Naive thymus-derived CD4-positive, alpha-beta T cell (primary cell): ENCODE results near the gene TLCD3B. TPM values are rescaled to one million over a fixed set of nuclear protein-coding genes. Genes with fewer than 3 reads are reported as not detected.

Experiments used
- ATAC-seq: fragments of 150-1000 bp; cut with Tn5 transposase; 2 replicates; pipeline ENCODE4 v1.10.0; 2021; ENCODE audit warnings: mild to moderate bottlenecking, moderate library complexity
- CTCF ChIA-PET: fragments of 350-600 bp; sonication (Branson Sonifier 250); formaldehyde crosslinking; loops from one replicate; lab custom pipeline; 2021; ENCODE audit warnings: antibody characterized with exemption; lab: Charles Lee
- POLR2A ChIA-PET: fragments of 350-600 bp; sonication (Branson Sonifier 250); formaldehyde crosslinking; loops from one replicate; lab custom pipeline; 2021; ENCODE audit warnings: antibody characterized with exemption, inconsistent platforms; lab: Charles Lee
- DNase-seq, 9 donors: peaks; one replicate each; pipeline versions ENCODE4 v3.0.0 to v3.0.0-alpha.2; 2020 to 2022; ENCODE audit warnings: mixed read lengths in 1 of 9
- H3K27ac ChIP-seq: one replicate; pipeline ENCODE4 v1.7.0; 2013; ENCODE audit warnings: mild to moderate bottlenecking, low read depth, low read length, moderate library complexity
- H3K27me3 ChIP-seq, 2 donors: one replicate each; pipeline ENCODE4 v1.7.0; 2013; ENCODE audit warnings: low read length in 2 of 2, mild to moderate bottlenecking in 2 of 2, moderate library complexity in 2 of 2; ENCODE audit not compliant: control insufficient read depth in 2 of 2, insufficient read depth in 2 of 2
- H3K36me3 ChIP-seq, 3 experiments: 1 replicate in 2 of 3; 2 replicates in 1 of 3; pipeline ENCODE4 v1.7.0; 2013; ENCODE audit warnings: low read length in 3 of 3, mild to moderate bottlenecking in 3 of 3, moderate library complexity in 1 of 3; ENCODE audit not compliant: insufficient read depth in 3 of 3, control insufficient read depth in 2 of 3
- H3K4me1 ChIP-seq, 2 donors: one replicate each; pipeline ENCODE4 v1.7.0; 2013; ENCODE audit warnings: low read length in 2 of 2, mild to moderate bottlenecking in 2 of 2, moderate library complexity in 1 of 2; ENCODE audit not compliant: control insufficient read depth in 2 of 2, insufficient read depth in 2 of 2
- H3K4me3 ChIP-seq: 2 replicates; pipeline ENCODE4 v1.7.0; 2013; ENCODE audit warnings: mild to moderate bottlenecking, low read length
- H3K9me3 ChIP-seq, 3 experiments: 1 replicate in 2 of 3; 2 replicates in 1 of 3; pipeline ENCODE4 v1.7.0; 2013; ENCODE audit warnings: low read length in 3 of 3; ENCODE audit not compliant: control insufficient read depth in 2 of 3
- H3K27ac Mint-ChIP-seq, 9 donors: one replicate each; pipeline ENCODE4 v1.8.0; 2020 to 2022; ENCODE audit warnings: mixed read lengths in 9 of 9, mild to moderate bottlenecking in 8 of 9, moderate library complexity in 5 of 9, inconsistent platforms in 2 of 9
- H3K27me3 Mint-ChIP-seq, 5 donors: one replicate each; pipeline ENCODE4 v1.8.0; 2021 to 2022; ENCODE audit warnings: mixed read lengths in 5 of 5, mild to moderate bottlenecking in 1 of 5
- H3K36me3 Mint-ChIP-seq, 5 donors: one replicate each; pipeline ENCODE4 v1.8.0; 2020 to 2022; ENCODE audit warnings: mixed read lengths in 5 of 5, mild to moderate bottlenecking in 3 of 5, inconsistent platforms in 1 of 5
- H3K4me1 Mint-ChIP-seq, 7 donors: one replicate each; pipeline ENCODE4 v1.8.0; 2020 to 2022; ENCODE audit warnings: mixed read lengths in 7 of 7, mild to moderate bottlenecking in 3 of 7, inconsistent platforms in 1 of 7
- H3K4me3 Mint-ChIP-seq, 10 donors: one replicate each; pipeline ENCODE4 v1.8.0; 2020 to 2022; ENCODE audit warnings: mild to moderate bottlenecking in 10 of 10, mixed read lengths in 10 of 10, moderate library complexity in 6 of 10, inconsistent platforms in 2 of 10
- H3K9me3 Mint-ChIP-seq, 11 donors: one replicate each; pipeline ENCODE4 v1.8.0; 2020 to 2022; ENCODE audit warnings: mixed read lengths in 11 of 11, mild to moderate bottlenecking in 4 of 11, inconsistent platforms in 1 of 11, moderate library complexity in 1 of 11
- intact Hi-C, 2 donors: fragments of 100-400 bp; cut with micrococcal nuclease; formaldehyde crosslinking; loops; one replicate each; pipeline ENCODE4 v1.15.1; 2023
- polyA plus RNA-seq, 2 donors: library from polyadenylated mRNA; unstranded; fragments of 300-500 nt; fragmentation: Illumina TruSeq; gene quantifications; one replicate each; pipeline ENCODE4 v1.2.3, GENCODE V29; 2021
- total RNA-seq, 6 experiments: library from RNA in 5 of 6; stranded (reverse) in 5 of 6; gene quantifications; 1 replicate in 5 of 6; 2 replicates in 1 of 6; pipeline ENCODE4 v1.2.3 and lab custom pipeline; 2021 to 2026

Gene TLCD3B
- total and polyA plus RNA-seq, 7 experiments from 2014 or later: 1.2 to 2.3 TPM; not detected in 5

GRCh38 chr16:29995324-29995910 is 35.7 kb downstream of the TLCD3B start, which contains the start of gene HIRIP3:
TSS of gene HIRIP3 (minus strand) at chr16:29995617. CDS start at chr16:29995605, 12 bp downstream.
- H3K36me3 ChIP-seq: peaks cover 0 to 57% (median 0%) of the 10 kb centered on the region in 3 experiments
- Mint-ChIP-seq H3K4me1 (peaks cover 24 to 53% (median 38%) of the 10 kb centered on the region in 7 donors), H3K9me3 (no peaks in the 10 kb centered on the region), H3K36me3 (peaks cover 0 to 27% (median 4%) of the 10 kb centered on the region in 5 donors), H3K4me3 (peak within 1 kb of the TSS; percentile 86 to 99 (median 98)), H3K27ac (peak within 1 kb of the TSS; percentile 93 to 99 (median 97)), H3K27me3 (no peaks in the 10 kb centered on the region)
- no peaks in the 10 kb centered on the region for H3K27me3 ChIP-seq
- H3K4me1 ChIP-seq: peaks cover 16 to 18% of the 10 kb centered on the region in 2 donors
- DNase-seq: peak; percentile 81 to 91 (median 88)
- POLR2A ChIA-PET: interaction anchor here (0.8 to 3.3 kb wide), 13 partner anchors 9 to 613 kb away, joined by 3 to 26 read pairs (median 6); partner anchors contain the start of genes CDIPT, KCTD13, KIF22 and TAOK2
- H3K27ac ChIP-seq: peak within 1 kb of the TSS; percentile 99
- peak; percentile 76 for ATAC-seq
- H3K9me3 ChIP-seq: no peaks in the 10 kb centered on the region
- CTCF ChIA-PET: no interaction called here
- peak within 1 kb of the TSS; percentile 100 for H3K4me3 ChIP-seq
- intact Hi-C loops: loop anchor here (1.0 to 10.0 kb wide), 5 partner anchors 33 to 1131 kb away; partner anchors contain the start of genes FBXL19 (in 1 of the 2), MAZ (in 1 of the 2), SH2B1 (in 1 of the 2) and TMEM219 (in 1 of the 2)

DNA sequence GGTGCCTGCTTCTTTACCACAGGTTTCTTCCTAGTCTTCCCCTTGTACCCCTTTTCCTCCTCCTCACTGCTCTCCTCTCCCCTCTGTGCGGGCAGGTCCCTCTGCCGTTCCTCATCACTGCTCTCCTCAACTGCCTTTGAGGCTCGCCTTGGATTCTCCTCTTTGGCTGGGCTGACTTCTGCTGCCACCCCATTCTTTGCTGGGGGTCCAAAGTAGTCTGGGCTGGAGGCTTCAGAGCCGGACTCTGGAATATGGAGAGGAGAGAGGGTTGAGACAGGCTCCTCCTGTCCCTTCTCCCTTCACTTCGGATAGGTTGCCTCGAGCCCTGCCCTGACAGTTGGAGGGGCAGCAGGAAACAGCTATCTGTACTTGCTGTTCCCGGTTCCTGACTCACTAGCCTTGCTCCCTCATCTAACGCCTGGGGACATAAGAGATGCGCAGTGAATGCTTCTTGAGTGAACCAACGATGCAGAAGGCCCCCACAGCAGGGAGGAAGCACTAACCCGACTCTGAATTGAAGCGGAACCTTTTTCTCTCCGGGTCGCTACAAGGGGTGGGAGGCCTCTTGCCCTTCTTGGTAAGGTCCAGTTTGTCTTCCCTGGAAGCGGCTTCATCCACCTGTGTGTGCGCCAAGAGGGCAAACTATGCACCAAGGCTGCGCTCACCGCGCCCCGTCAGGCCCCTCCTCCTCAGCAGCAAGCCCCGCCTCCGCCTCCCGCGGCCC is 36.3 kb downstream of the TLCD3B start:
- DNase-seq (peak in 1 of 9 donors; percentile 79), ATAC-seq (no peak)
- POLR2A ChIA-PET: interaction anchor here (0.8 to 3.3 kb wide), 12 partner anchors 8 to 293 kb away, joined by 3 to 26 read pairs (median 11); partner anchors contain the start of genes CDIPT, KCTD13, TAOK2 and TMEM219
- intact Hi-C loops: loop anchor here (1.0 to 10.0 kb wide), 5 partner anchors 32 to 1130 kb away; partner anchors contain the start of genes FBXL19 (in 1 of the 2), MAZ (in 1 of the 2), SH2B1 (in 1 of the 2) and TMEM219 (in 1 of the 2)
- H3K27me3 ChIP-seq: no peaks in the 10 kb centered on the region
- H3K36me3 ChIP-seq: peaks cover 0 to 58% (median 0%) of the 10 kb centered on the region in 3 experiments
- H3K36me3 Mint-ChIP-seq: peaks cover 0 to 27% (median 7%) of the 10 kb centered on the region in 5 donors
- H3K4me1 Mint-ChIP-seq: peaks cover 24 to 51% (median 37%) of the 10 kb centered on the region in 7 donors
- CTCF ChIA-PET: no interaction called here
- H3K27ac ChIP-seq: peak overlapping the region; percentile 99
- H3K4me1 ChIP-seq: peaks cover 16 to 18% of the 10 kb centered on the region in 2 donors
- no peaks in the 10 kb centered on the region for H3K9me3 ChIP-seq
- H3K27me3 Mint-ChIP-seq: no peaks in the 10 kb centered on the region
- H3K4me3 ChIP-seq: peak overlapping the region; percentile 100
- no peaks in the 10 kb centered on the region for H3K9me3 Mint-ChIP-seq
- peak overlapping the region; percentile 93 to 99 (median 97) for H3K27ac Mint-ChIP-seq
- peak overlapping the region; percentile 86 to 99 (median 98) for H3K4me3 Mint-ChIP-seq

DNA sequence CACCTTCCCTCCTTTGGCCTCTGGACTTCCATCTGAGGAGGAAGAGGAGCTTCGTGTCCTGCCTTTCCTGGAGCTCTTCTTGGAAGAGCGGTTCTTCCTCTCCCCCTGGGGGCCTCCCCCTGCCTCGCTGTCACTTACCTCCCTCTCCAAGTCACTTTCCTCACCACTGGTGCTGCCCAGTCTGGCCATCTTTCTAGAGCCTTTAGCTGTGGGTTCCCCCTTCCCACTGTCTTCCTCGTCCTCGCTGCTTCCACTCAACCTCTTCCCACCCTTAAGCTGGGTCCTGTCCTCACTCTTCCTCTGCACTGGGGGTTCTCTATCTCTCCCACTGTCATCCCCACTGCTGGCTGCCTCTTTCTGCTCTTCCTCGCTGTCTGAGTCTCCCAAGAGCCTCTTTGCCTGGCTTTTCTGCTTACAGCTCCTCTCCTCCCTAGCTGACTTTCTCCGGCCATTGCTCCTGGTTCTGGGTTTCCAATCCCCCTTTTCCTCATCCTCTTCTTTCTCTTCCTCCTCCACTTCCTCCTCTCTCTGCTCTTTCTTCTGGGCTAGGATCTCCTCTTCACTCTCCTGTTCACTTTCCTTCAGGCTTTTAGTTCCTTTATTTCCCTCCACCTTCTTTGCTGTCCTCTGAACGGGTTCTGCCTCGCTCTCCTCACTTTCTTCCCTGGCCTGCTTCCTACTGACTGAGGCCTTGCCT is 37.0 kb downstream of the TLCD3B start:
- DNase-seq (no peak), ATAC-seq (no peak)
- Histone ChIP-seq H3K4me1 (peaks cover 16 to 18% of the 10 kb centered on the region in 2 donors), H3K36me3 (peaks cover 0 to 58% (median 0%) of the 10 kb centered on the region in 3 experiments), H3K9me3 (no peaks in the 10 kb centered on the region), H3K27ac (peak overlapping the region; percentile 99), H3K27me3 (no peaks in the 10 kb centered on the region), H3K4me3 (no peak overlapping the region)
- intact Hi-C loops: loop anchor here in 1 of 2 donors (10.0 kb wide), 1 partner anchor 1129 kb away; the partner anchor contains the start of gene SH2B1
- peak overlapping the region in 9 of 10 donors; percentile 32 to 99 (median 93) for H3K4me3 Mint-ChIP-seq
- H3K27me3 Mint-ChIP-seq: no peaks in the 10 kb centered on the region
- peak overlapping the region in 8 of 9 donors; percentile 59 to 97 (median 92) for H3K27ac Mint-ChIP-seq
- CTCF ChIA-PET: interaction anchor here (0.5 to 1.2 kb wide), 2 partner anchors 21 to 143 kb away, joined by 3 to 4 read pairs; partner anchors contain the start of gene TAOK2
- H3K4me1 Mint-ChIP-seq: peaks cover 22 to 44% (median 33%) of the 10 kb centered on the region in 7 donors
- peaks cover 0 to 29% (median 7%) of the 10 kb centered on the region in 5 donors for H3K36me3 Mint-ChIP-seq
- no peaks in the 10 kb centered on the region for H3K9me3 Mint-ChIP-seq
- POLR2A ChIA-PET: interaction anchor here (1.1 to 1.7 kb wide), 4 partner anchors 21 to 342 kb away, joined by 3 to 16 read pairs (median 4); partner anchors contain the start of genes TAOK2 and TMEM219

- Mint-ChIP-seq H3K4me3 (peak overlapping the region in 6 of 10 donors; percentile 27 to 99 (median 94)), H3K36me3 (peaks cover 0 to 30% (median 9%) of the 10 kb centered on the region in 5 donors), H3K4me1 (peaks cover 20 to 39% (median 28%) of the 10 kb centered on the region in 7 donors), H3K9me3 (no peaks in the 10 kb centered on the region), H3K27me3 (no peaks in the 10 kb centered on the region), H3K27ac (peak overlapping the region in 3 of 9 donors; percentile 59 to 97 (median 90))
- ATAC-seq (no peak), DNase-seq (no peak)
- POLR2A ChIA-PET: interaction anchor here (1.1 to 1.7 kb wide), 4 partner anchors 20 to 342 kb away, joined by 3 to 16 read pairs (median 4); partner anchors contain the start of genes TAOK2 and TMEM219
- intact Hi-C loops: loop anchor here in 1 of 2 donors (10.0 kb wide), 1 partner anchor 1129 kb away; the partner anchor contains the start of gene SH2B1
- Histone ChIP-seq H3K27ac (no peak overlapping the region), H3K36me3 (peaks cover 0 to 63% (median 0%) of the 10 kb centered on the region in 3 experiments), H3K27me3 (no peaks in the 10 kb centered on the region), H3K4me3 (no peak overlapping the region), H3K4me1 (peaks cover 16 to 18% of the 10 kb centered on the region in 2 donors), H3K9me3 (no peaks in the 10 kb centered on the region)
- CTCF ChIA-PET: interaction anchor here (0.5 to 1.2 kb wide), 3 partner anchors 20 to 142 kb away, joined by 3 to 4 read pairs (median 3); partner anchors contain the start of gene TAOK2
Observed at GRCh38 chr16:29993191-29993902, 37.7 kb downstream of the TLCD3B start.

GRCh38 chr16:29992344-29992967 is 38.6 kb downstream of the TLCD3B start:
- Mint-ChIP-seq H3K27ac (peak overlapping the region in 3 of 9 donors; percentile 17 to 67 (median 66)), H3K4me3 (peak overlapping the region in 4 of 10 donors; percentile 29 to 57 (median 46)), H3K27me3 (no peaks in the 10 kb centered on the region), H3K36me3 (peaks cover 0 to 30% (median 14%) of the 10 kb centered on the region in 5 donors), H3K4me1 (peaks cover 18 to 31% (median 24%) of the 10 kb centered on the region in 7 donors), H3K9me3 (no peaks in the 10 kb centered on the region)
- no peak for ATAC-seq
- Histone ChIP-seq H3K4me3 (no peak overlapping the region), H3K27ac (no peak overlapping the region), H3K9me3 (no peaks in the 10 kb centered on the region), H3K4me1 (peaks cover 16 to 18% of the 10 kb centered on the region in 2 donors), H3K36me3 (peaks cover 0 to 68% (median 0%) of the 10 kb centered on the region in 3 experiments), H3K27me3 (no peaks in the 10 kb centered on the region)
- intact Hi-C loops: loop anchor here in 1 of 2 donors (10.0 kb wide), 1 partner anchor 1128 kb away; the partner anchor contains the start of gene SH2B1
- ChIA-PET CTCF (no interaction called here), POLR2A (interaction anchor here (0.6 to 1.3 kb wide), 2 partner anchors 163 to 343 kb away, joined by 3 to 4 read pairs; no protein-coding TSS in a partner anchor)
- no peak for DNase-seq
